HG02610 (cell line): ENCODE measurements around the gene FGF5.
"Not testable (repeated sequence)": the region's sequence is repeated elsewhere in the genome, so short reads cannot be mapped to it uniquely, and the experiment has no call there.

Experiments
- ATAC-seq: cut with Tn5 transposase; IDR thresholded peaks from one replicate; pipeline ENCODE4 v1.9.1; 2021; ENCODE audit warnings: mild to moderate bottlenecking, moderate library complexity; ENCODE audit not compliant: unreplicated experiment

The FGF5 gene

GRCh38 chr4:80266253-80266901 is at the start of gene FGF5:
TSS of gene FGF5 (plus strand) at chr4:80266664. CDS start at chr4:80266825, 161 bp downstream.
- ATAC-seq = no peak

DNA sequence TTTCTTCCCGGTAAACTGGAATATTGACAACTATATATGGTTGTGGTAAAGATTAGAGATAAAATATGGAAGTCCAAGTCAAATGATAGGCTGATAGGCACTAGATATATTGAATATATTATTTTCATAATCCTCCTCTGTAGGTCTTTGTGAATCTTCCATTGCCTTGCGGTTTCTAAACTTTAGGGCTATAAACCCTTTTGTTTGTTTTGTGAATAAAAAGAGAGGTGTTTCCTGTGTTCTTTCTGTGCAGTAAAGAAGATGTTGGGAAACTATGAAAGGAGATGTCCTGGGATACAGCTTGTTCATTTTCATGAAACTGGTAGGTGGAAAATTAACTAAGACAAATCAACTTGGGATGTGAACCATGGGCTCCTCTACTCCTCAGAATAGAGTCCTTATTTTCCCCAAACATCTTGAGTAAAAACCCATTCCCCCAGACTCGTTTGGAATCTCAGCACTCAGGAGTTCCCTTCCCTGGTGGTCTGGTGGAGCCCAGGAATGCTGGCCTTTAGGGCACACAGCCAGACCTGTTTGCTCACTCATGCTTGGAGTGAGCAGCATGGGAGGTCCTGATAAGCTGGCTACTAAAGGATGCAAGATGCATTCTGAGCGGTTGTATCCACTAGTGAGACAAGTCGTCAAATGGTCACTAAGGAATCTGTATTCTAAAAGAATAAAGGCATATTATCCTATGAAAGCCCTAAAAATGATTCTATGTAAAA is 47.0 kb upstream of the FGF5 start:
- no peak for ATAC-seq

DNA sequence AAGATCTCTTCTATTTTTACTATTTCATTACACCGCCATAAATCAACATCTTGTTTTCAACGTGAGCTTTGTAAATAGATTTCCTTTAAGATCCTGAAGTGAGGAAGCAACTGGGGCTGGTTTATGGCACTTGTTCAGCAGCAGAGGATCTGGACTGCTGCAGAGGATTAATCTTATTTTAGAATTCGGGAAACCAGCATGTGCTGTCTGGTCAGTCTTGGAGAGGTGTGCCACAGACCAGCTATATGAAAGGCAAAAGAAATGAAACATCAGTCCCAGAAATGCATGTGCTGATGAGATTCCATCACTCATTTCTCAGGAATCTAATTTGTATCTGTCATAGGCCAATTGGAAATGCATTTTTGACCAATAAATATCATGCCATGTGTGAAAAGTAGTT is 45.8 kb upstream of the FGF5 start:
- ATAC-seq = no peak

GRCh38 chr4:80221161-80221560 is 45.3 kb upstream of the FGF5 start:
- ATAC-seq = no peak

- no peak for ATAC-seq
These were observed 40.9 kb upstream of the FGF5 start for GRCh38 chr4:80225595-80225994.

GRCh38 chr4:80226094-80226493 is 40.4 kb upstream of the FGF5 start:
- no peak for ATAC-seq

- ATAC-seq = no peak
These were observed 38.0 kb upstream of the FGF5 start for GRCh38 chr4:80228460-80228859.

DNA sequence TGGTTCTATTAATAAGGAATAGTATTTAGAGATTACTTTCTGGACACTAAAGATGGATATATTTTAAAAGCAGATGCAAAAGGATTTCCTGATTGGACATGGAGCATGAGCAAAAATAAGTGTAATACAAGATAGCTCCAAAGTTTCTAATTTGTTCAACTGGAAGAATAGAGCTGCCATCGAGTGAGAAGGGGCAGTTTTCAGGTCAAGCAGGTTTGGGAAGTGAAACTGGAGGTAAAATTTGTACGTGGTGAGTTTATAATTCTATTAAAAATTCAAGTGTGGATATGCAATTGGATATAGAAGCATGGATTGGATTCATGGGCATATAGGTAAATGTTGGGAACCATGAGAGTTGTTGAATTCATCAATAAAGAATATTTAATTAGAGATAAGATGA is 37.3 kb upstream of the FGF5 start:
- ATAC-seq = no peak

GRCh38 chr4:80229590-80229989 is 36.9 kb upstream of the FGF5 start:
- peak; percentile 79 for ATAC-seq

DNA sequence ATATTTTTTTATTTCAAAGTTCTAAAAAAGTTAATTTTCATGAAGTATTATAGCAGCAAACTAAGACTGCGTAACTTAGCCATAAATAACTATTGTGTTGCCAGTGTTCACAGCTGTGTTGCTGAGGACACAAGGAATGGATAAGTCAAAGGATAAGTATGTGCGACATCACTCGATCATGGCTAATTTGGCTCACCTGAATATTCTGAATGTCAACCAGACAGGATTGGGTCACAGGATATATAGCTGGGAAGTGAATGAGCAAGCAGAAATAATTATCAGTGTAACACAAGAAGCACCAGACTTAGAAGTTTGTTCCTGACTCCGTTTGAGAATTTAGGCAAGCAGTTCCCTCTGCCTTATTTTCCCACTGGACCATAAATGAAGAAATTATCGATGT is 35.3 kb upstream of the FGF5 start:
- no peak for ATAC-seq

DNA sequence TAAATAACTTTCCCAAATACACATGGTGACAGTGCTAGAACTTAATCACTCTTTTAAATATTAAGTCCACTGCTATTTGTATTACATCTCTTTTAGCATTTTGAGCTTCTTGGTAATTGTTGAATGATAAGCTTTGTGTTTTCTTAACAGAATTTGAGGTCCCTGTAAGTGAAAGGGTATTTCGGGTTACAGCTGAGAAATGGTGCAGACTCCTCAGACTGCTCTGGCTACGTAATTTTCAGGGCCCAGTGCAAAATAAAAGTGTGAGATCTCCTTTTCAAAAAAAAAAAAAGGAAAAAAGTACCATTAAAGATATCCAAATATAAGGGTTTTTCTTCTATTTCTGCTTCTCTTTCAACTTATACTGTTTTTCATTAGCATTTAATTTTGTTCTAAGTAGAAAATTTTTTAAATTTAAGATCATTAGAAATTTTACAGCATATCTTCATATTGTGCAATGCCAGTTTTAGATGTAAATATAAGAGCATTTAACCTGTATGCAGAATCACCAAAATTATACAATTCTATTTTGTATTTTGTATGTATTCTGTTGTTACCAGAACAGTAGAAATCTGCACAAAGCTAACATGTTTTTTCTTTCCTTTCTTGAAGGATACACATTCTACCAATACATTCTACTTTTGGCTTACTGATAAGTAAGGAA is 33.6 kb upstream of the FGF5 start:
- ATAC-seq = no peak

GRCh38 chr4:80233390-80233789 is 33.1 kb upstream of the FGF5 start:
- ATAC-seq = no peak

GRCh38 chr4:80235451-80235850 is 31.0 kb upstream of the FGF5 start:
- ATAC-seq = no peak

DNA sequence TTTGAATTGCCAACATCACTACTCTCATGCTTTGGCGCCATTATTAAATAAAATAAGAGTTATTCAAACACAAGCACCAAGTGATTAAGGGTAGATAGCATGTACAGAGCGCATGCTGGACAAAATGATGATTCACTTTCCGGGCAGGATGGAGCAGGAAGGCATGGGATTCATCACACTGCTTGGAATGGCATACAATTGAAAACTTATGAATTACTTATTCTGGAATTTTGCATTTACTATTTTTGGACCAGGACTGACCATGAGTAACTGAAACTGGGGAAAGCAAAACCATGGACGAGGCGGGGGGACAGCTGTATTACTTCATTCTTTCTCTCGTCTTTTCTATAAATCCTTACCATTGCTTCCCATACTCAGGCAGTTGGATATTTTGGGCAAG is 28.5 kb upstream of the FGF5 start:
- ATAC-seq = no peak

- ATAC-seq = no peak
These were observed 26.8 kb upstream of the FGF5 start for GRCh38 chr4:80239480-80240150.

DNA sequence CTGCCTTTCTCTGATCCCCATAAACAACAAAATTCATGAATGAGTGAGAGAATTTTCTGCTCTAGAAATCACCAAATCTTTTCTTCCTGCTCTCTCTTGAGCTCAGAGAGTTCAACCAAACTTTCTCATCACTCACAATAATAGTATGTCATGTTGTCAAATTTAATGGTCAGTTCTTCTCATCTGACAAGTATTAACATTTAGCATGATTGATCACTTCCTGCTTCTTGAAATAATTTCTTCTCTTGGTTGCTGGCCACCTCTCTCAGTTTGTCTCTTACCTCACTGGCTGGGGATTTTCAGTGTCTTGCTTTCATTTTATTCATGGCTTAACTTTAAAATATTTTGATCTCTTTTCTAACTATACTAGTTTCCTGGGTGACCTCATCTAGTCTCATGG is 25.5 kb upstream of the FGF5 start:
- no peak for ATAC-seq

GRCh38 chr4:80243274-80244018 is 23.0 kb upstream of the FGF5 start:
- ATAC-seq = no peak

DNA sequence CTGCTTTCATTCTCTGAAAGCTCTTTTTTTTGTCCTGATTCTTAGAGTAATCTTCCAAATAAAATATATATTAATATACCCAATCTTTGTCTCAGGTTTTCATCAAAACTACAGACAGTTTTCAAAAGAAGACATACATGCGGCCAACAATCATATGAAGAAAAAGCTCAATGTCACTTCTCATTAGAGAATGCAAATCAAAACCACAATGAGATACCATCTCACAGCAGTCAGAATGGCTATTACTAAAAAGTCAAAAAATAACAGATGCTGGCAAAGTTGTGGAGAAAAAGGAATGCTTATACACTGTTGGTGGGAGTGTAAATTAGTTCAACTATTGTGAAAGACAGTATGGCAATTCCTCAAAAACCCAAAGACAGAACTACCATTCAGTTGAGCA is 19.0 kb upstream of the FGF5 start:
- ATAC-seq = not testable (repeated sequence)

GRCh38 chr4:80249144-80249543 is 17.3 kb upstream of the FGF5 start:
- ATAC-seq = no peak

DNA sequence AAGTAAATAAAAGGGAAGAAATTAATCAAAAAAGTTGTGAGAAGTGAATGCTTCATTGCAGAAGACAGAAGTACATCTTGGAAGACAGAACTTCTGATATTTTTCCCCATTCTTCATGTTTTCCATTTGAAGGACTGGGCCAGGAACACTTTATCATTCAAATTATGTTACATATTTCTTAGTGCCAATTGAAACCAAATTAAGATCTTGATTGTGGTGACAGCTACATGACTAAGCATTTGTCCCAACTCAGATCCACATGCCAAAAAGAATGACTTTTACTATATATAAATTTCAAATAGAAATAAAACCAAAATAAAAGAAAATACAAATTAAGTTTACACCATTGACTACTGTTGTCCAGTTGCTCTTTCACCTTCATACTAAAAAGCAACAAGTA is 14.0 kb upstream of the FGF5 start:
- no peak for ATAC-seq

GRCh38 chr4:80252953-80253352 is 13.5 kb upstream of the FGF5 start:
- no peak for ATAC-seq
